Ascending aorta (tissue), 2 donors: ENCODE results near the gene SYCE1. TPM values are rescaled to one million over a fixed set of nuclear protein-coding genes. Genes with fewer than 3 reads are reported as not detected.
"Not testable (repeated sequence)": the region's sequence is repeated elsewhere in the genome, so short reads cannot be mapped to it uniquely, and the experiment has no call there.

Source experiments
- DNase-seq, 2 donors: peaks; one replicate each; pipeline ENCODE4 v3.0.0-alpha.2; 2019; ENCODE audit warnings: low spot score in 2 of 2
- H3K27ac ChIP-seq, 2 donors: fragments of 200-600 bp; sonication (generic); one replicate each; pipeline ENCODE4 v1.5.1; 2016 to 2017; ENCODE audit warnings: mild to moderate bottlenecking in 1 of 2
- H3K27me3 ChIP-seq: fragments of 200-600 bp; sonication (generic); one replicate; pipeline ENCODE4 v1.5.1; 2017
- H3K36me3 ChIP-seq, 2 donors: fragments of 200-600 bp; sonication (generic); one replicate each; pipeline ENCODE4 v1.5.1; 2016
- H3K4me1 ChIP-seq, 2 donors: fragments of 200-600 bp; sonication (generic); one replicate each; pipeline ENCODE4 v1.5.1; 2016 to 2017; ENCODE audit warnings: mild to moderate bottlenecking in 1 of 2
- H3K4me3 ChIP-seq, 2 donors: fragments of 200-600 bp; sonication (generic); one replicate each; pipeline ENCODE4 v1.5.1; 2016 to 2017; ENCODE audit warnings: mild to moderate bottlenecking in 1 of 2
- H3K9me3 ChIP-seq, 2 donors: fragments of 200-600 bp; sonication (generic); one replicate each; pipeline ENCODE4 v1.5.1; 2016
- CTCF ChIP-seq, 3 experiments: fragments of 200-600 bp in 2 of 3; fragments of 450-650 bp in 1 of 3; sonication (generic) in 2 of 3; IDR thresholded peaks; one replicate each; pipeline ENCODE4 v1.5.1; 2016 to 2019; ENCODE audit warnings: antibody characterized with exemption in 3 of 3, mild to moderate bottlenecking in 1 of 3, moderate library complexity in 1 of 3
- intact Hi-C: fragments of 100-400 bp; cut with DNase I; formaldehyde crosslinking; loops from one replicate; pipeline ENCODE4 v1.15.1; 2023
- total RNA-seq: library from RNA; depleted of rRNA; stranded (reverse); fragments of >200 nt; gene quantifications from one replicate; pipeline ENCODE4 v1.1.0, GENCODE V29; 2016

Gene SYCE1
- total RNA-seq, 1 donor from 2014 or later: not detected

GRCh38 chr10:133600657-133601056 lies 35.3 kb upstream of the SYCE1 start:
- TF ChIP-seq CTCF (IDR thresholded peaks at IDR 0.05): no peak
- Histone ChIP-seq H3K36me3 (no peaks in the 10 kb centered on the region), H3K27ac (no peak overlapping the region), H3K4me1 (no peaks in the 10 kb centered on the region), H3K27me3 (no peaks in the 10 kb centered on the region), H3K9me3 (no peaks in the 10 kb centered on the region), H3K4me3 (no peak overlapping the region)
- no peak for DNase-seq
- intact Hi-C loops: no loop called here

- intact Hi-C loops, H3K27ac ChIP-seq, H3K36me3 ChIP-seq, DNase-seq, H3K4me3 ChIP-seq, H3K9me3 ChIP-seq, H3K4me1 ChIP-seq, H3K27me3 ChIP-seq: not testable (repeated sequence)
These were observed 34.5 kb upstream of the SYCE1 start for GRCh38 chr10:133599869-133600268.

- Histone ChIP-seq H3K9me3 (no peaks in the 10 kb centered on the region), H3K27me3 (no peaks in the 10 kb centered on the region), H3K27ac (no peak overlapping the region), H3K4me1 (no peaks in the 10 kb centered on the region), H3K36me3 (no peaks in the 10 kb centered on the region), H3K4me3 (no peak overlapping the region)
- intact Hi-C loops: no loop called here
- no peak for DNase-seq
- TF ChIP-seq CTCF (IDR thresholded peaks at IDR 0.05): no peak
These were observed 27.3 kb upstream of the SYCE1 start for GRCh38 chr10:133592716-133593115.

GRCh38 chr10:133590970-133591359 lies 25.6 kb upstream of the SYCE1 start:
- Histone ChIP-seq H3K4me1 (no peaks in the 10 kb centered on the region), H3K27me3 (no peaks in the 10 kb centered on the region), H3K36me3 (no peaks in the 10 kb centered on the region), H3K27ac (no peak overlapping the region), H3K9me3 (no peaks in the 10 kb centered on the region), H3K4me3 (no peak overlapping the region)
- no peak for TF ChIP-seq CTCF (IDR thresholded peaks at IDR 0.05)
- DNase-seq: no peak
- intact Hi-C loops: no loop called here

GRCh38 chr10:133590226-133590969 lies 25.0 kb upstream of the SYCE1 start:
- Histone ChIP-seq H3K4me1 (no peaks in the 10 kb centered on the region), H3K9me3 (no peaks in the 10 kb centered on the region), H3K27me3 (no peaks in the 10 kb centered on the region), H3K36me3 (no peaks in the 10 kb centered on the region), H3K27ac (no peak overlapping the region), H3K4me3 (no peak overlapping the region)
- no peak for TF ChIP-seq CTCF (IDR thresholded peaks at IDR 0.05)
- intact Hi-C loops: no loop called here
- no peak for DNase-seq

GRCh38 chr10:133577037-133577436 lies 11.7 kb upstream of the SYCE1 start:
- not testable (repeated sequence) for H3K27ac ChIP-seq

GRCh38 chr10:133573460-133573859 lies 8.1 kb upstream of the SYCE1 start:
- not testable (repeated sequence) for H3K4me3 ChIP-seq, H3K4me1 ChIP-seq, DNase-seq, H3K27me3 ChIP-seq, H3K27ac ChIP-seq, H3K36me3 ChIP-seq
- H3K9me3 ChIP-seq: peaks cover 12 to 15% of the 10 kb centered on the region in 2 donors
- intact Hi-C loops: loop anchor here (5.0 kb wide), 1 partner anchor 151 kb away; the partner anchor contains the start of gene SPRN

More at GRCh38 chr10:133577037-133577436, 11.7 kb upstream of the SYCE1 start:
- intact Hi-C loops, DNase-seq, H3K4me1 ChIP-seq, H3K36me3 ChIP-seq, H3K27me3 ChIP-seq, H3K4me3 ChIP-seq: not testable (repeated sequence)
- peaks cover 12 to 15% of the 10 kb centered on the region in 2 donors for H3K9me3 ChIP-seq

- not testable (repeated sequence) for H3K27me3 ChIP-seq, DNase-seq, H3K27ac ChIP-seq, H3K4me3 ChIP-seq, H3K36me3 ChIP-seq, H3K4me1 ChIP-seq
- intact Hi-C loops: loop anchor here (5.0 kb wide), 1 partner anchor 150 kb away; the partner anchor contains the start of gene SPRN
- H3K9me3 ChIP-seq: peaks cover 12 to 15% of the 10 kb centered on the region in 2 donors
These were observed 6.7 kb upstream of the SYCE1 start for GRCh38 chr10:133572055-133572454.

- H3K36me3 ChIP-seq, H3K4me3 ChIP-seq, DNase-seq, H3K27ac ChIP-seq, H3K4me1 ChIP-seq, H3K27me3 ChIP-seq: not testable (repeated sequence)
- intact Hi-C loops: loop anchor here (5.0 kb wide), 1 partner anchor 148 kb away; the partner anchor contains the start of gene SPRN
- H3K9me3 ChIP-seq: peaks cover 12 to 19% of the 10 kb centered on the region in 2 donors
These were observed 4.4 kb upstream of the SYCE1 start for GRCh38 chr10:133569801-133570200.

- intact Hi-C loops, H3K36me3 ChIP-seq, H3K4me3 ChIP-seq, H3K27ac ChIP-seq, H3K27me3 ChIP-seq, DNase-seq, H3K4me1 ChIP-seq: not testable (repeated sequence)
- H3K9me3 ChIP-seq: peaks cover 12 to 18% of the 10 kb centered on the region in 2 donors
These were observed 3.6 kb upstream of the SYCE1 start for GRCh38 chr10:133568831-133569527.
